Mesenchymal stem cell (in vitro differentiated cells and primary cell): ENCODE results near the gene NIP7.
A peak's percentile ranks its signal among the peaks of the same experiment; 100 is the strongest.

Source experiments
- DNase-seq: peaks from one replicate; pipeline ENCODE4 v3.0.0-alpha.2; 2013
- H2AFZ ChIP-seq: one replicate; pipeline ENCODE4 v1.6.1; 2013; ENCODE audit warnings: low read depth, mild to moderate bottlenecking, control low read depth, inconsistent platforms, low read length, moderate library complexity
- H2AK5ac ChIP-seq: 2 replicates; pipeline ENCODE4 v1.6.1; 2013; ENCODE audit warnings: low read length, moderate library complexity, mild to moderate bottlenecking, inconsistent platforms; ENCODE audit not compliant: severe bottlenecking
- H2BK120ac ChIP-seq: one replicate; pipeline ENCODE4 v1.6.1; 2013; ENCODE audit warnings: low read depth, mild to moderate bottlenecking, inconsistent platforms, low read length, moderate library complexity
- H2BK12ac ChIP-seq, 2 experiments: one replicate each; pipeline ENCODE4 v1.6.1; 2013; ENCODE audit warnings: inconsistent platforms in 2 of 2, low read length in 2 of 2, mild to moderate bottlenecking in 2 of 2, moderate library complexity in 2 of 2, control low read depth in 1 of 2
- H2BK15ac ChIP-seq: one replicate; pipeline ENCODE4 v1.6.1; 2013; ENCODE audit warnings: mild to moderate bottlenecking, low read depth, inconsistent platforms; ENCODE audit not compliant: poor library complexity, severe bottlenecking
- H2BK5ac ChIP-seq: 2 replicates; pipeline ENCODE4 v1.6.1; 2013; ENCODE audit warnings: low read depth, mild to moderate bottlenecking, low read length, control low read depth, inconsistent platforms; ENCODE audit not compliant: poor library complexity, severe bottlenecking
- H3K14ac ChIP-seq, 2 experiments: one replicate each; pipeline ENCODE4 v1.6.1; 2013; ENCODE audit warnings: inconsistent platforms in 2 of 2, low read length in 2 of 2, control low read depth in 1 of 2, mild to moderate bottlenecking in 1 of 2, moderate library complexity in 1 of 2
- H3K18ac ChIP-seq, 2 experiments: one replicate each; pipeline ENCODE4 v1.6.1; 2013; ENCODE audit warnings: inconsistent platforms in 2 of 2, low read length in 2 of 2, control low read depth in 1 of 2, low read depth in 1 of 2, mild to moderate bottlenecking in 1 of 2
- H3K23ac ChIP-seq, 2 experiments: one replicate each; pipeline ENCODE4 v1.6.1; 2013; ENCODE audit warnings: inconsistent platforms in 2 of 2, low read length in 2 of 2, mild to moderate bottlenecking in 2 of 2, moderate library complexity in 2 of 2, control low read depth in 1 of 2
- H3K27ac ChIP-seq: 2 replicates; pipeline ENCODE4 v1.5.1; 2013; ENCODE audit warnings: mild to moderate bottlenecking, moderate library complexity, low read length, control low read depth, inconsistent platforms; ENCODE audit not compliant: poor library complexity, severe bottlenecking
- H3K27me3 ChIP-seq, 2 experiments: 2 replicates each; pipeline versions ENCODE4 v1.6.1 to v1.7.0; 2013; ENCODE audit warnings: low read length in 2 of 2, mild to moderate bottlenecking in 2 of 2, moderate library complexity in 2 of 2, control low read depth in 1 of 2, inconsistent platforms in 1 of 2; ENCODE audit not compliant: control insufficient read depth in 1 of 2, insufficient read depth in 1 of 2
- H3K36me3 ChIP-seq, 2 experiments: 2 replicates each; pipeline versions ENCODE4 v1.6.1 to v1.7.0; 2013; ENCODE audit warnings: low read length in 2 of 2, control low read depth in 1 of 2, inconsistent platforms in 1 of 2, low read depth in 1 of 2, mild to moderate bottlenecking in 1 of 2; ENCODE audit not compliant: insufficient read depth in 2 of 2, control insufficient read depth in 1 of 2
- H3K4ac ChIP-seq, 2 experiments: one replicate each; pipeline ENCODE4 v1.6.1; 2013; ENCODE audit warnings: inconsistent platforms in 2 of 2, low read length in 2 of 2, mild to moderate bottlenecking in 2 of 2, moderate library complexity in 2 of 2, control low read depth in 1 of 2, low read depth in 1 of 2
- H3K4me1 ChIP-seq: 2 replicates; pipeline ENCODE4 v1.6.1; 2013; ENCODE audit warnings: low read depth, low read length, control low read depth; ENCODE audit not compliant: control insufficient read depth, insufficient read depth
- H3K4me2 ChIP-seq: 2 replicates; pipeline ENCODE4 v1.6.1; 2013; ENCODE audit warnings: low read length, mild to moderate bottlenecking, inconsistent platforms; ENCODE audit not compliant: poor library complexity, severe bottlenecking
- H3K4me3 ChIP-seq, 2 experiments: 2 replicates each; pipeline versions ENCODE4 v1.5.1 to v1.7.0; 2013; ENCODE audit warnings: low read length in 2 of 2, mild to moderate bottlenecking in 2 of 2, control low read depth in 1 of 2, low read depth in 1 of 2; ENCODE audit not compliant: insufficient read depth in 1 of 2
- H3K79me1 ChIP-seq: replicated peaks from 2 replicates; pipeline ENCODE4 v1.6.1; 2013; ENCODE audit warnings: mild to moderate bottlenecking, control low read depth, low read length, inconsistent platforms; ENCODE audit not compliant: poor library complexity, severe bottlenecking
- H3K9ac ChIP-seq: 2 replicates; pipeline ENCODE4 v1.7.0; 2013; ENCODE audit warnings: mild to moderate bottlenecking, low read length, moderate library complexity
- H3K9me3 ChIP-seq: 2 replicates; pipeline ENCODE4 v1.7.0; 2013; ENCODE audit warnings: mild to moderate bottlenecking, low read length; ENCODE audit not compliant: control insufficient read depth
- H4K8ac ChIP-seq: one replicate; pipeline ENCODE4 v1.6.1; 2013; ENCODE audit warnings: inconsistent platforms, mild to moderate bottlenecking, low read length, moderate library complexity
- H4K91ac ChIP-seq: one replicate; pipeline ENCODE4 v1.6.1; 2013; ENCODE audit warnings: mild to moderate bottlenecking, low read length, inconsistent platforms
- WGBS: methylation state at CpG from one replicate; pipeline ENCODE4 v1.1.7; 2013; ENCODE audit warnings: mixed read lengths; 5-methylcytosine and 5-hydroxymethylcytosine counted together

The NIP7 gene

GRCh38 chr16:69302301-69302700 lies 37.3 kb upstream of the NIP7 start:
- 89% methylated on average over 4 of the region's 4 CpGs for WGBS
- no peak overlapping the region for H3K9ac ChIP-seq
- no peak overlapping the region for H3K4me2 ChIP-seq
- H3K14ac ChIP-seq = no peak overlapping the region
- peaks cover 2% of the 10 kb centered on the region for H3K79me1 ChIP-seq
- no peak for DNase-seq
- no peak overlapping the region for H2BK120ac ChIP-seq
- H3K23ac ChIP-seq = no peak overlapping the region
- H3K27me3 ChIP-seq = no peaks in the 10 kb centered on the region
- no peak overlapping the region for H4K91ac ChIP-seq
- no peak overlapping the region for H3K27ac ChIP-seq
- no peak overlapping the region for H3K4me3 ChIP-seq
- H2BK15ac ChIP-seq = no peak overlapping the region
- H3K4me1 ChIP-seq = peaks cover 4% of the 10 kb centered on the region
- no peak overlapping the region for H2BK5ac ChIP-seq
- no peak overlapping the region for H3K4ac ChIP-seq
- H4K8ac ChIP-seq = no peak overlapping the region
- peaks cover 15 to 73% of the 10 kb centered on the region in 2 experiments for H3K36me3 ChIP-seq
- H2AFZ ChIP-seq = no peak overlapping the region
- H3K18ac ChIP-seq = no peak overlapping the region
- H3K9me3 ChIP-seq = no peaks in the 10 kb centered on the region
- H2BK12ac ChIP-seq = no peak overlapping the region
- H2AK5ac ChIP-seq = no peak overlapping the region

- Histone ChIP-seq H3K9ac (peak overlapping the region; percentile 5), H3K79me1 (peaks cover 3% of the 10 kb centered on the region), H4K91ac (no peak overlapping the region), H3K27me3 (no peaks in the 10 kb centered on the region), H2AK5ac (no peak overlapping the region), H3K27ac (no peak overlapping the region), H3K23ac (no peak overlapping the region), H3K18ac (no peak overlapping the region), H2BK12ac (no peak overlapping the region), H3K9me3 (no peaks in the 10 kb centered on the region), H2AFZ (no peak overlapping the region), H3K4me3 (no peak overlapping the region), H3K14ac (no peak overlapping the region), H3K4me2 (no peak overlapping the region), H2BK120ac (no peak overlapping the region), H4K8ac (no peak overlapping the region), H3K4me1 (peaks cover 8% of the 10 kb centered on the region), H3K4ac (no peak overlapping the region), H2BK15ac (no peak overlapping the region), H2BK5ac (no peak overlapping the region), H3K36me3 (peaks cover 3 to 59% of the 10 kb centered on the region in 2 experiments)
- WGBS = no CpG with 5 or more reads among the region's 1 CpG
- DNase-seq = no peak
Measured at GRCh38 chr16:69306031-69306430, 33.5 kb upstream of the NIP7 start.

GRCh38 chr16:69307091-69307490 lies 32.5 kb upstream of the NIP7 start:
- Histone ChIP-seq H3K27ac (no peak overlapping the region), H3K4me3 (no peak overlapping the region)

GRCh38 chr16:69307856-69308255 lies 31.7 kb upstream of the NIP7 start:
- WGBS = 100% methylated on average over 2 of the region's 2 CpGs
- no peak overlapping the region for H3K23ac ChIP-seq
- no peak overlapping the region for H2AFZ ChIP-seq

More at GRCh38 chr16:69307091-69307490, 32.5 kb upstream of the NIP7 start:
- H3K36me3 ChIP-seq = peaks cover 3 to 48% of the 10 kb centered on the region in 2 experiments
- no peak overlapping the region for H3K9ac ChIP-seq
- no peak overlapping the region for H3K4ac ChIP-seq
- no peak overlapping the region for H3K4me2 ChIP-seq
- no peak overlapping the region for H2BK12ac ChIP-seq
- DNase-seq = no peak
- H3K9me3 ChIP-seq = no peaks in the 10 kb centered on the region
- WGBS = 100% methylated on average over 1 of the region's 1 CpG
- H2BK5ac ChIP-seq = no peak overlapping the region
- H3K18ac ChIP-seq = no peak overlapping the region
- H3K4me1 ChIP-seq = peaks cover 6% of the 10 kb centered on the region
- H3K23ac ChIP-seq = no peak overlapping the region
- H2AK5ac ChIP-seq = no peak overlapping the region
- no peak overlapping the region for H2BK15ac ChIP-seq
- no peaks in the 10 kb centered on the region for H3K27me3 ChIP-seq
- no peak overlapping the region for H2AFZ ChIP-seq
- H3K14ac ChIP-seq = no peak overlapping the region
- no peak overlapping the region for H4K8ac ChIP-seq
- peaks cover 3% of the 10 kb centered on the region for H3K79me1 ChIP-seq
- H4K91ac ChIP-seq = no peak overlapping the region
- no peak overlapping the region for H2BK120ac ChIP-seq

More at GRCh38 chr16:69307856-69308255, 31.7 kb upstream of the NIP7 start:
- Histone ChIP-seq H3K4ac (no peak overlapping the region), H2BK5ac (no peak overlapping the region), H3K4me1 (peaks cover 6% of the 10 kb centered on the region), H3K18ac (no peak overlapping the region), H3K4me3 (no peak overlapping the region), H2AK5ac (no peak overlapping the region), H3K9me3 (no peaks in the 10 kb centered on the region), H2BK12ac (no peak overlapping the region), H3K36me3 (peaks cover 0 to 41% of the 10 kb centered on the region in 2 experiments), H3K9ac (no peak overlapping the region), H3K4me2 (no peak overlapping the region), H3K79me1 (peaks cover 2% of the 10 kb centered on the region), H3K27ac (no peak overlapping the region), H2BK15ac (no peak overlapping the region), H2BK120ac (no peak overlapping the region), H4K91ac (no peak overlapping the region), H3K27me3 (no peaks in the 10 kb centered on the region), H3K14ac (no peak overlapping the region), H4K8ac (no peak overlapping the region)
- no peak for DNase-seq
